ENCODE results near the gene PPP4R4. TPM values are rescaled to one million over a fixed set of nuclear protein-coding genes. Genes with fewer than 3 reads are reported as not detected.

The PPP4R4 gene
- total and polyA plus RNA-seq, 2 experiments from 2014 or later: 3.0 to 11.1 TPM

DNA sequence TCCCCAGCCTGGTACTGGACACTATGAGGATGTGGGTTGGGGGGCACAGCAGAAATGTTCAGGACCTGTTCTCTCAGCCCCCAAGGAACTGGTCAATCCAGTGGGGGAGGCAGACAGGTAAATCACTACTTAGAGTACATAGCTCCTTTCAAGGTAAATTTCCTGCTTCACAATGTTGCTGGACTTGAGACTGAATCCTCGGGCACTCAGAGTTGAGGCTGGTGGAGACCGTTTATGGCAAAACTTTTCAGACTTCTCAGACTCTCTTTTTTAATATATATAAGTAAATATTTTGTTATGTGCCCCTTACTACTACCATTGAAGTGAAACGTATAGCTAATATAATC lies 119.4 kb downstream of the PPP4R4 start:
- no peaks in the 10 kb centered on the region for H3K9me3 Mint-ChIP-seq
- H3K4me2 ChIP-seq: no peak overlapping the region
- H2AFZ ChIP-seq: no peak overlapping the region
- H3K4me3 Mint-ChIP-seq: no peak overlapping the region
- no peaks in the 10 kb centered on the region for H4K20me1 ChIP-seq (replicated peaks; ENCODE audit: insufficient read depth)
- H3K36me3 Mint-ChIP-seq (ENCODE audit: low read depth): no peaks in the 10 kb centered on the region
- H3K4me3 ChIP-seq: no peak overlapping the region
- H3K36me3 ChIP-seq (ENCODE audit: insufficient read depth): no peaks in the 10 kb centered on the region
- no peaks in the 10 kb centered on the region; the same call in 1 of the 2 replicates for H3K4me1 ChIP-seq (ENCODE audit: insufficient read depth)
- H3K79me2 ChIP-seq (replicated peaks; ENCODE audit: insufficient read depth): no peaks in the 10 kb centered on the region
- H3K4me1 Mint-ChIP-seq: peaks cover 7% of the 10 kb centered on the region; the same call in 2 of the 3 replicates
- peaks cover 6% of the 10 kb centered on the region for H3K27me3 Mint-ChIP-seq (ENCODE audit: insufficient read depth, low read depth, poor library complexity)
- no peaks in the 10 kb centered on the region for H3F3A ChIP-seq (replicated peaks; ENCODE audit: low read depth)
- 0 out of 2 replicates have a peak, but pooled peaks cover 8% of the 10 kb centered on the region for H3K9me2 ChIP-seq (ENCODE audit: insufficient read depth)
- no peak overlapping the region for H3K27ac Mint-ChIP-seq
- ATAC-seq (no peak), DNase-seq (ENCODE audit: low spot score) (no peak)
- TF ChIP-seq POLR2AphosphoS5 (IDR thresholded peaks at IDR 0.05; ENCODE audit: low read depth) (no peak), ETS1 (IDR thresholded peaks at IDR 0.05) (no peak), REST (IDR thresholded peaks at IDR 0.05; ENCODE audit: unreplicated experiment) (no peak), JUNB (IDR thresholded peaks at IDR 0.05; ENCODE audit: unreplicated experiment) (no peak), ZNF114 (CRISPR knock-in tag; IDR thresholded peaks at IDR 0.05) (no peak), STAT1 (IDR thresholded peaks at IDR 0.05; ENCODE audit: unreplicated experiment) (no peak), EZH2phosphoT487 (IDR thresholded peaks at IDR 0.05; ENCODE audit: unreplicated experiment) (no peak), ZNF331 (CRISPR knock-in tag; IDR thresholded peaks at IDR 0.05; ENCODE audit: low read depth) (no peak), CREB1 (CRISPR knock-in tag; IDR thresholded peaks at IDR 0.05; ENCODE audit: low read depth) (no peak), NANOG (IDR thresholded peaks at IDR 0.05; ENCODE audit: borderline replicate concordance) (no peak), EZH2 (IDR thresholded peaks at IDR 0.05; ENCODE audit: low read depth, unreplicated experiment) (no peak)
- TF ChIP-seq, protein P1, sequence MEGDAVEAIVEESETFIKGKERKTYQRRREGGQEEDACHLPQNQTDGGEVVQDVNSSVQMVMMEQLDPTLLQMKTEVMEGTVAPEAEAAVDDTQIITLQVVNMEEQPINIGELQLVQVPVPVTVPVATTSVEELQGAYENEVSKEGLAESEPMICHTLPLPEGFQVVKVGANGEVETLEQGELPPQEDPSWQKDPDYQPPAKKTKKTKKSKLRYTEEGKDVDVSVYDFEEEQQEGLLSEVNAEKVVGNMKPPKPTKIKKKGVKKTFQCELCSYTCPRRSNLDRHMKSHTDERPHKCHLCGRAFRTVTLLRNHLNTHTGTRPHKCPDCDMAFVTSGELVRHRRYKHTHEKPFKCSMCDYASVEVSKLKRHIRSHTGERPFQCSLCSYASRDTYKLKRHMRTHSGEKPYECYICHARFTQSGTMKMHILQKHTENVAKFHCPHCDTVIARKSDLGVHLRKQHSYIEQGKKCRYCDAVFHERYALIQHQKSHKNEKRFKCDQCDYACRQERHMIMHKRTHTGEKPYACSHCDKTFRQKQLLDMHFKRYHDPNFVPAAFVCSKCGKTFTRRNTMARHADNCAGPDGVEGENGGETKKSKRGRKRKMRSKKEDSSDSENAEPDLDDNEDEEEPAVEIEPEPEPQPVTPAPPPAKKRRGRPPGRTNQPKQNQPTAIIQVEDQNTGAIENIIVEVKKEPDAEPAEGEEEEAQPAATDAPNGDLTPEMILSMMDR (conservative IDR thresholded peaks at IDR 0.05; ENCODE audit: low read depth in 2 of 2): no peak
- TF ChIP-seq, protein P2, sequence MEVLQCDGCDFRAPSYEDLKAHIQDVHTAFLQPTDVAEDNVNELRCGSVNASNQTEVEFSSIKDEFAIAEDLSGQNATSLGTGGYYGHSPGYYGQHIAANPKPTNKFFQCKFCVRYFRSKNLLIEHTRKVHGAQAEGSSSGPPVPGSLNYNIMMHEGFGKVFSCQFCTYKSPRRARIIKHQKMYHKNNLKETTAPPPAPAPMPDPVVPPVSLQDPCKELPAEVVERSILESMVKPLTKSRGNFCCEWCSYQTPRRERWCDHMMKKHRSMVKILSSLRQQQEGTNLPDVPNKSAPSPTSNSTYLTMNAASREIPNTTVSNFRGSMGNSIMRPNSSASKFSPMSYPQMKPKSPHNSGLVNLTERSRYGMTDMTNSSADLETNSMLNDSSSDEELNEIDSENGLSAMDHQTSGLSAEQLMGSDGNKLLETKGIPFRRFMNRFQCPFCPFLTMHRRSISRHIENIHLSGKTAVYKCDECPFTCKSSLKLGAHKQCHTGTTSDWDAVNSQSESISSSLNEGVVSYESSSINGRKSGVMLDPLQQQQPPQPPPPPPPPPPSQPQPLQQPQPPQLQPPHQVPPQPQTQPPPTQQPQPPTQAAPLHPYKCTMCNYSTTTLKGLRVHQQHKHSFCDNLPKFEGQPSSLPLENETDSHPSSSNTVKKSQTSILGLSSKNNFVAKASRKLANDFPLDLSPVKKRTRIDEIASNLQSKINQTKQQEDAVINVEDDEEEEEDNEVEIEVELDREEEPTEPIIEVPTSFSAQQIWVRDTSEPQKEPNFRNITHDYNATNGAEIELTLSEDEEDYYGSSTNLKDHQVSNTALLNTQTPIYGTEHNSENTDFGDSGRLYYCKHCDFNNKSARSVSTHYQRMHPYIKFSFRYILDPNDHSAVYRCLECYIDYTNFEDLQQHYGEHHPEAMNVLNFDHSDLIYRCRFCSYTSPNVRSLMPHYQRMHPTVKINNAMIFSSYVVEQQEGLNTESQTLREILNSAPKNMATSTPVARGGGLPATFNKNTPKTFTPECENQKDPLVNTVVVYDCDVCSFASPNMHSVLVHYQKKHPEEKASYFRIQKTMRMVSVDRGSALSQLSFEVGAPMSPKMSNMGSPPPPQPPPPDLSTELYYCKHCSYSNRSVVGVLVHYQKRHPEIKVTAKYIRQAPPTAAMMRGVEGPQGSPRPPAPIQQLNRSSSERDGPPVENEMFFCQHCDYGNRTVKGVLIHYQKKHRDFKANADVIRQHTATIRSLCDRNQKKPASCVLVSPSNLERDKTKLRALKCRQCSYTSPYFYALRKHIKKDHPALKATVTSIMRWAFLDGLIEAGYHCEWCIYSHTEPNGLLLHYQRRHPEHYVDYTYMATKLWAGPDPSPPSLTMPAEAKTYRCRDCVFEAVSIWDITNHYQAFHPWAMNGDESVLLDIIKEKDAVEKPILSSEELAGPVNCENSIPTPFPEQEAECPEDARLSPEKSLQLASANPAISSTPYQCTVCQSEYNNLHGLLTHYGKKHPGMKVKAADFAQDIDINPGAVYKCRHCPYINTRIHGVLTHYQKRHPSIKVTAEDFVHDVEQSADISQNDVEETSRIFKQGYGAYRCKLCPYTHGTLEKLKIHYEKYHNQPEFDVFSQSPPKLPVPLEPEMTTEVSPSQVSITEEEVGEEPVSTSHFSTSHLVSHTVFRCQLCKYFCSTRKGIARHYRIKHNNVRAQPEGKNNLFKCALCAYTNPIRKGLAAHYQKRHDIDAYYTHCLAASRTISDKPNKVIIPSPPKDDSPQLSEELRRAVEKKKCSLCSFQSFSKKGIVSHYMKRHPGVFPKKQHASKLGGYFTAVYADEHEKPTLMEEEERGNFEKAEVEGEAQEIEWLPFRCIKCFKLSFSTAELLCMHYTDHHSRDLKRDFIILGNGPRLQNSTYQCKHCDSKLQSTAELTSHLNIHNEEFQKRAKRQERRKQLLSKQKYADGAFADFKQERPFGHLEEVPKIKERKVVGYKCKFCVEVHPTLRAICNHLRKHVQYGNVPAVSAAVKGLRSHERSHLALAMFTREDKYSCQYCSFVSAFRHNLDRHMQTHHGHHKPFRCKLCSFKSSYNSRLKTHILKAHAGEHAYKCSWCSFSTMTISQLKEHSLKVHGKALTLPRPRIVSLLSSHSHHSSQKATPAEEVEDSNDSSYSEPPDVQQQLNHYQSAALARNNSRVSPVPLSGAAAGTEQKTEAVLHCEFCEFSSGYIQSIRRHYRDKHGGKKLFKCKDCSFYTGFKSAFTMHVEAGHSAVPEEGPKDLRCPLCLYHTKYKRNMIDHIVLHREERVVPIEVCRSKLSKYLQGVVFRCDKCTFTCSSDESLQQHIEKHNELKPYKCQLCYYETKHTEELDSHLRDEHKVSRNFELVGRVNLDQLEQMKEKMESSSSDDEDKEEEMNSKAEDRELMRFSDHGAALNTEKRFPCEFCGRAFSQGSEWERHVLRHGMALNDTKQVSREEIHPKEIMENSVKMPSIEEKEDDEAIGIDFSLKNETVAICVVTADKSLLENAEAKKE (CRISPR knock-in tag; IDR thresholded peaks at IDR 0.05): no peak
- H3K27ac ChIP-seq (ENCODE audit: low read depth): no peak overlapping the region
- H3K27me3 ChIP-seq (ENCODE audit: insufficient read depth): no peaks in the 10 kb centered on the region

All from GM23338 (cell line).